Nasal cavity respiratory epithelium epithelial cell of viscerocranial mucosa (primary cell): Measurements from ENCODE around the gene ZNF264. TPM values are rescaled to one million over a fixed set of nuclear protein-coding genes. Genes with fewer than 3 reads are reported as not detected.

Experiments
- total RNA-seq: library from RNA; depleted of rRNA; stranded (reverse); fragments of >200 nt; gene quantifications from 2 replicates; pipeline ENCODE4 v1.2.3, GENCODE V29; 2014

The ZNF264 gene
- total RNA-seq: 31.8 and 62.3 TPM in 2 replicates

DNA sequence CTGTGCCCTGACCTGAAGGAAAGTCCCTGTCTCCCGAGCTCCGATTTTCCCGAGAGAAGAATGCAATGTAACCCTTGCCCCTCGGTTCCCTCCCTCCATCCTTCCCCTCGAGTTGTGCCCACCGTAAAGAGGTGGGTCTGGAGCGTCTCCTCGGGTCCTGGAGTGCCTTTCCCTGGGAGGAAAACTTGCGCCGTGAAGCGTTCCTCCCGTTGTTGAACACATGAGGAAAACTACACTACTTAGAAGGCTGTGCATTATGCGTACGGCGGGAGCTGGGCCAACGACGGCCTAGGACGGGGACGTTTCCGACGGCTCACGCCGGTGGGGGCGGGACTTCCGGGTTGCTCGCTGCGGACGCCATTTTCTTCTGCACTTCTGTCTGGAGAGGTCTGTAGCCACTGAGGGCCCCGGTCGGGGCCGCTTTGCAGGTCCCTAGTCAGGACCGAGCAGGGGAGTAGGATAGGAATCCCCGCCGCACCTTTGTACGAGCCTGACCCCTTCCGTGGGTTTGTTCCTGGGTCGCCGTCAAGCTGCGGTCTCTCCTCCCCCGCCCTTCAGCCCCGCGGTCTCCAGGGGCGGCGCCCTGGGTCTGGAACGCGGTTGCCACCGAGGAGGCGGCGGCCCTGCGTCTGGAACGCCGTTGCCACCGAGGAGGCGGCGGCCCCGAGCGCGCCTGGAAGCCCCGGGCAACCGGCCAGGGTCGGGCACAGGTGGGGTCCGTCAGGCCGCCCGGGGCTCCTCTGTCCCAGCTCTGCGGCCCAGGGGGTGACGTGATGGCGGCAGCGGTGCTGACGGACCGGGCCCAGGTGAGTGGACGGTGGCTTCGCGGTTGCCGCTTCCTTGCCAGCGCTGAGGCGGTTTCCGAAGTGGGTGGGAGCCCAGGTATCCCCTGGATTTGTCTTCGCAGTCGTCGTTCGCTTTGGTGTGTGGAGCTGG is at the start of gene ZNF264:
Gene ZNF264 (plus strand): TSS at position 360 of the 936 bp plus-strand sequence. CDS start 414 bp downstream, at position 774.

DNA sequence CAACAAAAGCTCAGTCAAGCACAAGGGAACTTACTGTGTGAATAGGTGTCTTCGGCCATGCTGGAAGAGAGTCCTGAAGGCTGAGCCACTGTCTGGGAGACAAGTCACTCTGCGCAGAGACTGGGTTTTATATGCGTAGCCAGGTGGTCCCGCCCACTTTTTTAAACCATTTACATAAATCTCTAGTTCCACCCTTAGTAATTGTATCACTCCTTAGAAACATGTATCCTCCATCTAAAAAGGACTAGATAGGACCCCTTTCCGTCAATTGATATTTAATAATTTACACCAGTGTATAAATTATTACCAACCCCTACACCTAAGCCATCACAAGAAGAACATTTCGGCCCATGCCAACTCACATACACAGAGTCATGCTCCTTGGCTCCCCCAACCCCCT is 23.9 kb upstream of the ZNF264 start, which contains the start of gene DUXA:
Gene DUXA (minus strand): TSS at position 101 of the 400 bp plus-strand sequence. CDS start 42 bp downstream, at position 59.

DNA sequence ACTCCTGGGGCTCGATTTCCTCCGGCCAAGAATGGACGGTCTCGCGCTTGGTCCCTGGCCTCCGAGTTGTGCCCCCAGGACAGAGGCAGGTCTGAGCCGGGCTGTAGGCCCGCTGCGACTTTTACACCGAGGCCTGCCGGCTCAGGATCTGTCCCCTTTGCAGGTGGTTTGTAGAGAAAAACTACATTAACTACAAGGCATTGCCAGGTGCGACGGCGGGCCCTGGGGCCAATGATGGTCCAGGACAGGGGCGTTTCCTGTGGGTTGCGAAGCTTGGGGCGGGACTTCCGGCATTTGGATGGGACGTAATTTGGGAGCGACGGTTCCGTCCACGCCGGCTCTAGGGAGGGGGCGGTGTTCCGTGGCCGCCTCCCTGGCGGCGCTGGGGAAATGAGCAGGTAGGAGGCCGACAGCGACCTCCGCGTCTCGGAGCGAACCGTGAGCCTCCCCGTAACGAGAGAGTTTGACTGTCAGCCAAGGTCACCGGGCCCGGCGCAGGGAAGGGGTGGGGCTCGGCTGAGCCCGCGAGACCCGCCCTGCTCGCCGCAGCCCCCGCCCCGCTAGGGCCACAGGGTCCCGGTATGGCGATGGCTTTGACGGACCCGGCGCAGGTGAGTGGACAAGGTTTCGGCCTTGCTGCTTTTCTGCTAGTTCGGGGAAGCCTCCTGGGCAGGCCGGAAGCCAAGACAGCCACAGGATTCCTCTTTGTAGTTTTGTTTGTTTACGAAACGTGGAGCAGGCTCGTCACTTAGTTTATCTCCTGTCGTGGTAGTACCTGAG is 49.2 kb downstream of the ZNF264 start, which contains the start of gene ZNF805:
Gene ZNF805 (plus strand): TSS at position 322 of the 780 bp plus-strand sequence. CDS start 260 bp downstream, at position 582.

Other genes starting within 250 kb of the ZNF264 start
- gene USP29, start 71.5 kb upstream of the ZNF264 start, total RNA-seq: not detected in 2 replicates
- gene ZIM3, start 46.3 kb upstream of the ZNF264 start, total RNA-seq: not detected in 2 replicates
- not detected in 2 replicates for gene DUXA, start 24.0 kb upstream of the ZNF264 start, total RNA-seq
- 1.2 and 1.4 TPM in 2 replicates for gene AURKC, start 39.5 kb downstream of the ZNF264 start, total RNA-seq
- gene ZNF805, start 49.1 kb downstream of the ZNF264 start, total RNA-seq: 43.1 and 44.8 TPM in 2 replicates
- 168 and 223 TPM in 2 replicates for gene ZNF460, start 89.0 kb downstream of the ZNF264 start, total RNA-seq
- gene ZNF543, start 129.0 kb downstream of the ZNF264 start, total RNA-seq: 19.5 and 22.1 TPM in 2 replicates
- gene ZNF304, start 159.8 kb downstream of the ZNF264 start, total RNA-seq: 13.3 and 15.7 TPM in 2 replicates
- gene TRAPPC2B, start 172.1 kb downstream of the ZNF264 start, total RNA-seq: 9.7 and 19.1 TPM in 2 replicates
- 4.8 and 6.5 TPM in 2 replicates for gene ZNF547, start 172.1 kb downstream of the ZNF264 start, total RNA-seq
- gene ZNF548, start 198.4 kb downstream of the ZNF264 start, total RNA-seq: 28.6 and 29.7 TPM in 2 replicates
- 9.6 and 13.6 TPM in 2 replicates for gene ZNF17, start 219.7 kb downstream of the ZNF264 start, total RNA-seq
- 32.5 and 34.0 TPM in 2 replicates for gene ZNF749, start 243.8 kb downstream of the ZNF264 start, total RNA-seq